GM23248 (cell line): ENCODE measurements around the gene TMEM253. TPM values are rescaled to one million over a fixed set of nuclear protein-coding genes. Genes with fewer than 3 reads are reported as not detected.

ENCODE experiments used
- DNase-seq: peaks from one replicate; pipeline ENCODE4 v3.0.0-alpha.2; 2015
- H2AFZ ChIP-seq: fragments of 200-600 bp; sonication (generic); 2 replicates; pipeline ENCODE4 v1.6.1; 2016; ENCODE audit warnings: antibody characterized with exemption
- H3F3A ChIP-seq: fragments of 200-600 bp; sonication (generic); 2 replicates; pipeline ENCODE4 v1.6.1; 2016; ENCODE audit warnings: mild to moderate bottlenecking, antibody characterized with exemption, mixed run types; ENCODE audit not compliant: insufficient read depth
- H3K27ac ChIP-seq: fragments of 200-600 bp; sonication (generic); 2 replicates; pipeline ENCODE4 v1.5.1; 2016; ENCODE audit warnings: mild to moderate bottlenecking
- H3K27me3 ChIP-seq: fragments of 200-600 bp; sonication (generic); replicated peaks from 2 replicates; pipeline ENCODE4 v1.6.1; 2016; ENCODE audit warnings: mild to moderate bottlenecking; ENCODE audit not compliant: insufficient read depth
- H3K36me3 ChIP-seq: fragments of 200-600 bp; sonication (generic); 2 replicates; pipeline ENCODE4 v1.6.1; 2016; ENCODE audit warnings: low read depth, mild to moderate bottlenecking
- H3K4me1 ChIP-seq: fragments of 200-600 bp; sonication (generic); 2 replicates; pipeline ENCODE4 v1.6.1; 2016; ENCODE audit warnings: mild to moderate bottlenecking; ENCODE audit not compliant: insufficient read depth
- H3K4me2 ChIP-seq: fragments of 200-600 bp; sonication (generic); one replicate; pipeline ENCODE4 v1.6.1; 2016; ENCODE audit warnings: mild to moderate bottlenecking; ENCODE audit not compliant: unreplicated experiment
- H3K4me3 ChIP-seq: fragments of 200-600 bp; sonication (generic); 2 replicates; pipeline ENCODE4 v1.5.1; 2016; ENCODE audit warnings: mild to moderate bottlenecking
- H3K79me2 ChIP-seq: fragments of 200-600 bp; sonication (generic); 2 replicates; pipeline ENCODE4 v1.6.1; 2016; ENCODE audit warnings: mild to moderate bottlenecking; ENCODE audit not compliant: insufficient read depth
- H3K9ac ChIP-seq: fragments of 200-600 bp; sonication (generic); 2 replicates; pipeline ENCODE4 v1.6.1; 2016; ENCODE audit warnings: mild to moderate bottlenecking
- H3K9me2 ChIP-seq: fragments of 200-600 bp; sonication (generic); 2 replicates; pipeline ENCODE4 v1.6.1; 2016; ENCODE audit warnings: mixed run types, mild to moderate bottlenecking, moderate library complexity; ENCODE audit not compliant: insufficient read depth
- H3K9me3 ChIP-seq: fragments of 200-600 bp; sonication (generic); one replicate; pipeline ENCODE4 v1.6.1; 2017; ENCODE audit warnings: low read depth
- H4K20me1 ChIP-seq: fragments of 200-600 bp; sonication (generic); 2 replicates; pipeline ENCODE4 v1.6.0; 2016; ENCODE audit not compliant: insufficient read depth
- EZH2 ChIP-seq: fragments of 200-600 bp; sonication (generic); IDR thresholded peaks from 2 replicates; pipeline ENCODE4 v1.6.1; 2018; ENCODE audit warnings: antibody characterized with exemption, mild to moderate bottlenecking; ENCODE audit not compliant: insufficient read depth, poor library complexity, severe bottlenecking
- EZH2phosphoT487 ChIP-seq: fragments of 200-600 bp; sonication (generic); IDR thresholded peaks from 2 replicates; pipeline ENCODE4 v1.6.1; 2018; ENCODE audit warnings: antibody characterized with exemption, moderate library complexity, mild to moderate bottlenecking, low read depth; ENCODE audit not compliant: insufficient read depth
- WGBS, 2 experiments: methylation state at CpG; one replicate each; pipeline ENCODE4 v1.1.6; 2015 to 2017; ENCODE audit warnings: low lambda C conversion rate in 2 of 2, low coverage in 1 of 2; ENCODE audit errors: missing lambda C conversion rate in 2 of 2; 5-methylcytosine and 5-hydroxymethylcytosine counted together
- in situ Hi-C: fragments of 300-500 bp; cut with MboI; formaldehyde crosslinking; loops from 2 replicates; pipeline ENCODE4 v1.15.0; 2020
- polyA plus RNA-seq: library from polyadenylated mRNA; unstranded; fragments of >200 nt; fragmentation: Nextera tagmentation; extraction: Ambion mirVana; gene quantifications from 2 replicates; pipeline ENCODE4 v1.2.1, GENCODE V29; 2016
- total RNA-seq: library from RNA; depleted of rRNA; stranded (reverse); fragments of >200 nt; shearing (Covaris generic); gene quantifications from 2 replicates; pipeline ENCODE4 v1.2.3, GENCODE V29; 2014

The TMEM253 gene
- total and polyA plus RNA-seq, 2 experiments from 2014 or later, result 0.97 TPM; not detected in 1

- peak overlapping the region; percentile 95 for H3K27ac ChIP-seq
- WGBS, 2 experiments, result 95 to 100% methylated on average over 2 of the region's 2 CpGs
- in situ Hi-C loops, result no loop called here
Measured at GRCh38 chr14:21084396-21084795, 16.5 kb upstream of the TMEM253 start.

DNA sequence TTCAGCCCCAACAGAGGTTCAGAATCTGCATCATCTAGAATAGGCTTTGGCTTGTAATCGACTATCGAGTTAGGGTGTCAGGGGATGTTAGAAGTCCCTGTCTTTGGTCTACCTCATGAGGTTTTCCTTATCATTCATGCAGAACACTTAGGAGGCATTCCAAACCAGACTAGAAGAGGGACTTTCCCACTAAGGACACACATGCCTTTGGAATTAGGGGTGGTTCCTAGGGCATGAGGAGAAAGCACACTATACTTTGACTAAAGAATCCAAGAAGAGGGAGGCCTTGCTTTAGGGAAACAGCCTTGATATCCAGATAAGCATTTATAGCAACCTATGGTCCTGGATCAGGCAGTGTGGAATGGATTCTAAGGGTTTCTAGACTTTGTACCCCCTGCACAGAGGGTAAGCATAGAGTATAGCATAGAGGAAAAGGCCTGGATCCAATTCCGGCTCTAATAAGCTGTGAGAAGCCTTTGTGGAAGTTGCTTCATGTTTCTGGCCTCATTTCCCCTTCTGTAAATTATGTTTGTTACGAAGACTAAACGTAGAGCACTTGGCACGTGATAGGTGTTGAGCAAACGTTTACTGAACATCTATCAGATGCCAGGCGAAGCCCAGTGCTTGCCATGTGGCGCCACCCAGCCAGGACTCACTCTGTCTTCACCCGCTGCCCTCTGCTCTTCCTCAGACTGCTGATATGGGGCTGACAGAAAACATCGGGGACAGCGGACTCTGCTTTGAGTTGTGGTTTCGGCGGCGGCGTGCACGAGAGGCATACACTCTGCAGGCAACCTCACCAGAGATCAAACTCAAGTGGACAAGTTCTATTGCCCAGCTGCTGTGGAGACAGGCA, 15.6 kb upstream of the TMEM253 start:
- Histone ChIP-seq H3K4me3 (no peak overlapping the region), H4K20me1 (no peaks in the 10 kb centered on the region), H3K36me3 (peaks cover 25% of the 10 kb centered on the region), H3F3A (peaks cover 56% of the 10 kb centered on the region), H3K27ac (peak overlapping the region; percentile 95), H3K27me3 (no peaks in the 10 kb centered on the region), H3K9me2 (no peaks in the 10 kb centered on the region), H2AFZ (no peak overlapping the region), H3K9ac (peak overlapping the region; percentile 39; the same call in 1 of the 2 replicates), H3K9me3 (no peaks in the 10 kb centered on the region), H3K79me2 (no peaks in the 10 kb centered on the region), H3K4me2 (no peak overlapping the region), H3K4me1 (peaks cover 32% of the 10 kb centered on the region)
- TF ChIP-seq EZH2, result no peak
- no peak for TF ChIP-seq EZH2phosphoT487
- in situ Hi-C loops, result no loop called here
- peak; percentile 85 for DNase-seq
- 82 to 85% methylated on average over 16 to 17 of the region's 17 CpGs for WGBS, 2 experiments

More at GRCh38 chr14:21084396-21084795, 16.5 kb upstream of the TMEM253 start:
- Histone ChIP-seq H3K4me2 (no peak overlapping the region), H3K9ac (0 out of 2 replicates have a peak overlapping the region, but pooled peaks have one; percentile 39), H3F3A (peaks cover 51% of the 10 kb centered on the region), H3K4me1 (peaks cover 32% of the 10 kb centered on the region), H3K27me3 (no peaks in the 10 kb centered on the region), H3K9me3 (no peaks in the 10 kb centered on the region), H3K4me3 (no peak overlapping the region), H2AFZ (no peak overlapping the region), H3K79me2 (no peaks in the 10 kb centered on the region), H3K36me3 (peaks cover 26% of the 10 kb centered on the region), H3K9me2 (no peaks in the 10 kb centered on the region), H4K20me1 (no peaks in the 10 kb centered on the region)
- no peak for TF ChIP-seq EZH2
- no peak for TF ChIP-seq EZH2phosphoT487
- DNase-seq, result no peak

- no peaks in the 10 kb centered on the region for H3K9me2 ChIP-seq
- peaks cover 25% of the 10 kb centered on the region for H3K36me3 ChIP-seq
- peaks cover 32% of the 10 kb centered on the region for H3K4me1 ChIP-seq
- H3K9ac ChIP-seq, result peak overlapping the region; percentile 74
- no peaks in the 10 kb centered on the region for H3K27me3 ChIP-seq
- no peak overlapping the region for H2AFZ ChIP-seq
- no peak overlapping the region for H3K4me3 ChIP-seq
- 42 to 45% methylated on average over 4 of the region's 4 CpGs for WGBS, 2 experiments
- in situ Hi-C loops, result no loop called here
- no peaks in the 10 kb centered on the region for H3K9me3 ChIP-seq
- peak overlapping the region; percentile 95 for H3K27ac ChIP-seq
- no peak for DNase-seq
- TF ChIP-seq EZH2 (no peak), EZH2phosphoT487 (no peak)
- peaks cover 62% of the 10 kb centered on the region for H3F3A ChIP-seq
- H4K20me1 ChIP-seq, result no peaks in the 10 kb centered on the region
- H3K79me2 ChIP-seq, result no peaks in the 10 kb centered on the region
- no peak overlapping the region for H3K4me2 ChIP-seq
Measured at GRCh38 chr14:21086908-21087293, 14.0 kb upstream of the TMEM253 start.

DNA sequence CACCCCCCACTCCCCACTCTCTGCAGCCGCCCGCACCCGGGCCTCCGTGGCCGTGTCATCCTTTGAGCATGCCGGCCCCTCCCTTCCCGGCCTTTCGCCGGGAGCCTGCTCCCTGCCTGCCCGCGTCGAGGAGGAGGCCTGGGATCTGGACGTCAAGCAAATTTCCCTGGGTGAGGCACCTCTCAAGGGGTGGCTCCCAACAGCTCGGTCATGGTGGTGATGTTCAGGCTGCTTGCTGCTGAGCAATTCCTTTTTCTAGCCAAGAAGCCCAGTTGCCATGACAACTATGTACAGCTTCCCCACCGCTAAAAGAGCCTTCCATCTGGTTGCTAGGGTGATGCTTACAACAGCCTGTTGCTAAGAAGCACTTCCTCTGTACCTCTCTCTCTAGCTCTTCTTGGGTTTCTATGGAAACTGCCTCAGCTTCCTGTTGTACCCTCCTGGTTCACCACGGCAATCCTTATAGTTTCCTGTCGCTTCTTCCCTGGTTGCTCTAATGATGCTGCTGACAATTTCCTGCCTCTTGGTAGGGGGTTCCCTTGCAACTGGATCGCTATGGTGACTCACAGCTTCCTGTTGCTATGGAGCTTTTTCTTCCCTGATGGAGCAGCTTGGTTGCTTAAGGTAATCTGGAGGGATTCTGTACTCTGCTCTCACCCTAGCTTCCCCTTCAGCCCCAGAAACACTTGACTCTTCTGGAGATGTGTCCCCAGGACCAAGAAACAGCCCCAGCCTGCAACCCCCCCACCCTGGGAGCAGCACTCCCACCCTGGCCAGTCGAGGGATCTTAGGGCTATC, 13.4 kb upstream of the TMEM253 start:
- Histone ChIP-seq H2AFZ (no peak overlapping the region), H3K9ac (peak overlapping the region; percentile 74), H3K27me3 (no peaks in the 10 kb centered on the region), H3K9me3 (no peaks in the 10 kb centered on the region), H3K36me3 (peaks cover 22% of the 10 kb centered on the region), H3K4me2 (no peak overlapping the region), H3K9me2 (no peaks in the 10 kb centered on the region), H4K20me1 (no peaks in the 10 kb centered on the region), H3K4me3 (no peak overlapping the region), H3K79me2 (no peaks in the 10 kb centered on the region), H3K4me1 (peaks cover 32% of the 10 kb centered on the region), H3F3A (peaks cover 62% of the 10 kb centered on the region), H3K27ac (peak overlapping the region; percentile 95)
- in situ Hi-C loops, result no loop called here
- peak; percentile 98 for DNase-seq
- no peak for TF ChIP-seq EZH2
- no peak for TF ChIP-seq EZH2phosphoT487
- 4 to 9% methylated on average over 16 to 19 of the region's 19 CpGs for WGBS, 2 experiments
